Caco-2 (cell line): ENCODE results near the gene SAFB2. TPM values are rescaled to one million over a fixed set of nuclear protein-coding genes. Genes with fewer than 3 reads are reported as not detected.

ENCODE experiments used
- BruUV-seq: library from RNA; stranded (reverse); fragments of 400-500 nt; replicated peaks from 2 replicates; lab custom pipeline; 2021; lab: Mats Ljungman, UMichigan
- CTCF ChIA-PET: fragments of 300-600 bp; sonication (Branson Sonifier 250); formaldehyde crosslinking; loops from one replicate; lab custom pipeline; 2022; ENCODE audit warnings: antibody characterized with exemption; lab: Charles Lee
- POLR2A ChIA-PET: fragments of 300-600 bp; sonication (Branson Sonifier 250); formaldehyde crosslinking; loops from one replicate; lab custom pipeline; 2022; ENCODE audit warnings: antibody characterized with exemption; lab: Charles Lee
- DNase-seq, 2 experiments: peaks; one replicate each; pipeline versions ENCODE4 v3.0.0 to v3.0.0-alpha.2; 2020 to 2022
- H3K27me3 ChIP-seq: replicated peaks from 2 replicates; pipeline ENCODE4 v1.6.0; 2011; ENCODE audit warnings: low read length; ENCODE audit not compliant: control insufficient read depth, insufficient read depth
- H3K36me3 ChIP-seq: 2 replicates; pipeline ENCODE4 v1.5.1; 2011; ENCODE audit warnings: low read length; ENCODE audit not compliant: control insufficient read depth, insufficient read depth
- H3K4me1 ChIP-seq: fragments of 250-450 bp; sonication (Bioruptor Pico); 2 replicates; pipeline ENCODE4 v1.5.1; 2020; ENCODE audit warnings: mild to moderate bottlenecking
- H3K4me3 ChIP-seq: 2 replicates; pipeline ENCODE4 v1.5.1; 2011; ENCODE audit warnings: low read depth, mild to moderate bottlenecking, control low read depth, low read length
- H3K9me3 ChIP-seq: fragments of 250-450 bp; sonication (Bioruptor Pico); 2 replicates; pipeline ENCODE4 v1.5.1; 2020; ENCODE audit warnings: mild to moderate bottlenecking, moderate library complexity
- H3K27ac Mint-ChIP-seq: one replicate; pipeline ENCODE4 v1.8.0; 2022; ENCODE audit warnings: mixed read lengths; ENCODE audit not compliant: unreplicated experiment
- H3K27me3 Mint-ChIP-seq: one replicate; pipeline ENCODE4 v1.8.0; 2022; ENCODE audit warnings: mixed read lengths; ENCODE audit not compliant: insufficient read depth, unreplicated experiment
- H3K36me3 Mint-ChIP-seq: one replicate; pipeline ENCODE4 v1.8.0; 2022; ENCODE audit warnings: mild to moderate bottlenecking, mixed read lengths; ENCODE audit not compliant: insufficient read depth, unreplicated experiment
- H3K4me1 Mint-ChIP-seq: one replicate; pipeline ENCODE4 v1.8.0; 2022; ENCODE audit warnings: low read depth, mixed read lengths; ENCODE audit not compliant: unreplicated experiment
- H3K4me3 Mint-ChIP-seq: one replicate; pipeline ENCODE4 v1.8.0; 2022; ENCODE audit warnings: mild to moderate bottlenecking, moderate library complexity, mixed read lengths; ENCODE audit not compliant: unreplicated experiment
- H3K9me3 Mint-ChIP-seq: one replicate; pipeline ENCODE4 v1.8.0; 2022; ENCODE audit warnings: mixed read lengths; ENCODE audit not compliant: unreplicated experiment
- intact Hi-C: fragments of 100-400 bp; cut with micrococcal nuclease; formaldehyde crosslinking; loops from one replicate; pipeline ENCODE4 v1.10.0; 2022; ENCODE audit not compliant: unreplicated experiment
- total RNA-seq: library from RNA; stranded (reverse); gene quantifications from 2 replicates; pipeline ENCODE4 v1.2.3, GENCODE V29; 2022
- TF ChIP-seq, protein P1 (sequence below), 2 experiments: fragments of 200-600 bp in 1 of 2; IDR thresholded peaks; 1 replicate in 1 of 2; 2 replicates in 1 of 2; pipeline versions ENCODE4 v1.5.1 to v1.8.0; 2011 to 2022; ENCODE audit warnings: antibody characterized with exemption in 1 of 2, control low read depth in 1 of 2, inconsistent platforms in 1 of 2, low read depth in 1 of 2, low read length in 1 of 2, mild to moderate bottlenecking in 1 of 2, moderate library complexity in 1 of 2; ENCODE audit not compliant: insufficient read depth in 1 of 2, severe bottlenecking in 1 of 2, unreplicated experiment in 1 of 2

SAFB2 gene
- total RNA-seq, 1 experiment from 2014 or later = 81.3 TPM

GRCh38 chr19:5600797-5601196, 21.8 kb downstream of the SAFB2 start:
- H3K4me1 ChIP-seq = no peaks in the 10 kb centered on the region
- no TSS peak for BruUV-seq
- no peaks in the 10 kb centered on the region for H3K9me3 ChIP-seq
- Mint-ChIP-seq H3K4me3 (no peak overlapping the region), H3K4me1 (no peaks in the 10 kb centered on the region), H3K27ac (no peak overlapping the region), H3K27me3 (no peaks in the 10 kb centered on the region), H3K9me3 (no peaks in the 10 kb centered on the region), H3K36me3 (peaks cover 91% of the 10 kb centered on the region)
- ChIA-PET POLR2A (no interaction called here), CTCF (no interaction called here)
- H3K27me3 ChIP-seq = no peaks in the 10 kb centered on the region
- H3K4me3 ChIP-seq = no peak overlapping the region
- no peak for DNase-seq
- TF ChIP-seq, protein P1, sequence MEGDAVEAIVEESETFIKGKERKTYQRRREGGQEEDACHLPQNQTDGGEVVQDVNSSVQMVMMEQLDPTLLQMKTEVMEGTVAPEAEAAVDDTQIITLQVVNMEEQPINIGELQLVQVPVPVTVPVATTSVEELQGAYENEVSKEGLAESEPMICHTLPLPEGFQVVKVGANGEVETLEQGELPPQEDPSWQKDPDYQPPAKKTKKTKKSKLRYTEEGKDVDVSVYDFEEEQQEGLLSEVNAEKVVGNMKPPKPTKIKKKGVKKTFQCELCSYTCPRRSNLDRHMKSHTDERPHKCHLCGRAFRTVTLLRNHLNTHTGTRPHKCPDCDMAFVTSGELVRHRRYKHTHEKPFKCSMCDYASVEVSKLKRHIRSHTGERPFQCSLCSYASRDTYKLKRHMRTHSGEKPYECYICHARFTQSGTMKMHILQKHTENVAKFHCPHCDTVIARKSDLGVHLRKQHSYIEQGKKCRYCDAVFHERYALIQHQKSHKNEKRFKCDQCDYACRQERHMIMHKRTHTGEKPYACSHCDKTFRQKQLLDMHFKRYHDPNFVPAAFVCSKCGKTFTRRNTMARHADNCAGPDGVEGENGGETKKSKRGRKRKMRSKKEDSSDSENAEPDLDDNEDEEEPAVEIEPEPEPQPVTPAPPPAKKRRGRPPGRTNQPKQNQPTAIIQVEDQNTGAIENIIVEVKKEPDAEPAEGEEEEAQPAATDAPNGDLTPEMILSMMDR (IDR thresholded peaks at IDR 0.05; ENCODE audit: insufficient read depth in 1 of 2, low read depth in 1 of 2, low read length in 1 of 2, severe bottlenecking in 1 of 2, unreplicated experiment in 1 of 2) = no peak
- peaks cover 2% of the 10 kb centered on the region for H3K36me3 ChIP-seq
- intact Hi-C loops = no loop called here

DNA sequence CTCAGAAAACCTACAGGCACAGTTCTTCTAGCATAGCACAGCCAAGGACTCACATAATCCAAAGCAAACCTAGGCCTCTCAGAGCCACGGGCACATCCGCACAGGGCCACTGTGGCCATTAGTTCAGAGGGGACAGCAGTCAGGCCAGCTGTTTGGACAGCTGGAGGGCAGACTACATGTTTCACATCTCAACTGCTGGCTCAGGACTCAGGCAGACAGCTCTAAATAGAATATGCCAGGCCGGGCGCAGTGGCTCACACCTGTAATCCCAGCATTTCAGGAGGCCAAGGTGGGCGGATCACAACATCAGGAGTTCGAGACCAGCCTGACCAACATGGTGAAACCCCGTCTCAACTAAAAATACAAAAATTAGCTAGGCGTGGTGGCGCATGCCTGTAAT, 26.8 kb downstream of the SAFB2 start:
- Mint-ChIP-seq H3K4me3 (no peak overlapping the region), H3K9me3 (no peaks in the 10 kb centered on the region), H3K27ac (peak overlapping the region; percentile 43), H3K27me3 (no peaks in the 10 kb centered on the region), H3K4me1 (no peaks in the 10 kb centered on the region), H3K36me3 (peaks cover 89% of the 10 kb centered on the region)
- Histone ChIP-seq H3K4me3 (no peak overlapping the region), H3K9me3 (no peaks in the 10 kb centered on the region), H3K4me1 (no peaks in the 10 kb centered on the region), H3K27me3 (no peaks in the 10 kb centered on the region), H3K36me3 (peaks cover 8% of the 10 kb centered on the region)
- ChIA-PET POLR2A (interaction anchor here (1.2 kb wide), 1 partner anchor 27 kb away, joined by 4 read pairs; the partner anchor contains the start of genes SAFB and SAFB2), CTCF (no interaction called here)
- intact Hi-C loops = no loop called here
- TF ChIP-seq, protein P1 (IDR thresholded peaks at IDR 0.05; ENCODE audit: insufficient read depth in 1 of 2, low read depth in 1 of 2, low read length in 1 of 2, severe bottlenecking in 1 of 2, unreplicated experiment in 1 of 2) = no peak
- DNase-seq = no peak
- BruUV-seq = no TSS peak

DNA sequence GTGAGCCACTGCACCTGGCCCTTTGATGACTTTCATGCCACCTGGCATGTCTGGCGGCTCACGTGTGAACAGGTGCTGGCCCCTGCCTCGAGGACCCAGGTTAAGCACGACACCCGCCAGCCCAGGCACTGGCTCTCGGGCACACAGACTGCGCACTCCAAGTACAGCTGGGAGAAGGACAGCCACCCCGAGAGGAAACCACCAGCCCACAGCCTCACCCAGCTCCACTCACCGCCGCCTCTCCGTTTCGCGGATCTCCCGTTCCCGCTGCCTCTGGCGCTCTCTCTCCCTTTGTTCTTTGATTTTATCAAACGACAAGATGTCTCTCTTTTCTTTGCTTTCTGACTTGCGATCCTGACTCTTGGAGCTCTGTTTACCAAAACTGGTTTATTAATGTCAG, 27.4 kb downstream of the SAFB2 start:
- H3K4me1 ChIP-seq = no peaks in the 10 kb centered on the region
- Mint-ChIP-seq H3K36me3 (peaks cover 89% of the 10 kb centered on the region), H3K9me3 (no peaks in the 10 kb centered on the region), H3K27ac (peak overlapping the region; percentile 43), H3K4me3 (no peak overlapping the region), H3K27me3 (no peaks in the 10 kb centered on the region), H3K4me1 (no peaks in the 10 kb centered on the region)
- H3K4me3 ChIP-seq = no peak overlapping the region
- TF ChIP-seq, protein P1 (IDR thresholded peaks at IDR 0.05; ENCODE audit: insufficient read depth in 1 of 2, low read depth in 1 of 2, low read length in 1 of 2, severe bottlenecking in 1 of 2, unreplicated experiment in 1 of 2) = no peak
- ChIA-PET POLR2A (interaction anchor here (1.2 kb wide), 1 partner anchor 27 kb away, joined by 4 read pairs; the partner anchor contains the start of genes SAFB and SAFB2), CTCF (no interaction called here)
- no TSS peak for BruUV-seq
- DNase-seq = no peak
- no peaks in the 10 kb centered on the region for H3K27me3 ChIP-seq
- no peaks in the 10 kb centered on the region for H3K9me3 ChIP-seq
- intact Hi-C loops = no loop called here
- peaks cover 8% of the 10 kb centered on the region for H3K36me3 ChIP-seq
